GM15510 (cell line): ENCODE measurements around the gene TXNDC11.

Experiments
- POLR2A ChIP-seq: IDR thresholded peaks from 3 replicates; pipeline ENCODE4 v1.6.1; 2011; ENCODE audit warnings: borderline replicate concordance; ENCODE audit not compliant: insufficient read length; ENCODE audit errors: extremely low read depth

TXNDC11 gene

DNA sequence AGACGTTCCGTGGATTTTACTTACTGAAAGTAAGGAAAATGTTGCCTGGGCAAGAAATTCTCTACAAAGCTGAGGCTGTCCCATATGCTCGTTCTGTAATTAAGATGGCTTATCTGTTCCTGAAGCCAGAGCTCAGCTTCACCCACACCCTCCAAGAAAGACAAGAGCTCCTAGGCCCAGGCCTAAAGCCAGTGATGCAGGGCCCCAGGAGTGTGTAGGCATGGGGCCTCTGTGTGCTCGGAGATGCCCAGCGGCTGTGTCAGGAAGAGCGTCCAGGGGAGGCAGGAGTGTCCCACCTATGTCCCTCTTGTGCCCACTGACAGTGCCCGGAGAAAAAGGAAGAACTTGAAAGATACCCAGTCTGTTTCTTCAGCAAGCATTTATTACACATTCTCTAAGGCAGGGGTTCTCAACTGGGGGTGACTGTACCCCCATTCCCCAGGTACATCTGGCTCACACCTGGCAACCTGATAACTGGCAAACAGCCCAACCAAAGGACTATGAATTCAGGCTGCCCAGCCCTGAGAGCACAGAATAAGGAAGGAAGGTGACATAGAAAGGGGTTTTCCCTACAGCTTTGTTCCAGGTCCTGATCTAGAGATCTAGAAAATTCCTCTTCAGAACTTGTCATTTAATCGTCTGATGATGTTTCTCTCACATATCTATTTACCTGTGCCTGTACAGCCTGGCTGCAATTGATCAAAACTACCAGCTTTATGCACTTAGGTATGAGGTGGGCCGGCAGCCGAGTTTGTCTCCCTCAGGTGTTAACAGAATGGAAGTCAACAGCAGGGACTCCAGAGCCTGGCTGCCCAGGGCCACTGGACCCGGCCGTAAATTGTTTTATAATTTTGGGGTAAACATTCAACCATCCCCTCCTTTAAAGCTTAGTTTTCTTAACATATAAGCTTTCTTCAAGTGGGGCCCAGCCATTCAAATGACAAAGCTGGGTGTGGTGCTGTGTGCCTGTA is 62.4 kb downstream of the TXNDC11 start:
- TF ChIP-seq POLR2A: no peak

- TF ChIP-seq POLR2A: no peak
These were observed 63.4 kb downstream of the TXNDC11 start for GRCh38 chr16:11679250-11679649.

GRCh38 chr16:11677959-11678881 is 64.4 kb downstream of the TXNDC11 start:
- TF ChIP-seq POLR2A: no peak

DNA sequence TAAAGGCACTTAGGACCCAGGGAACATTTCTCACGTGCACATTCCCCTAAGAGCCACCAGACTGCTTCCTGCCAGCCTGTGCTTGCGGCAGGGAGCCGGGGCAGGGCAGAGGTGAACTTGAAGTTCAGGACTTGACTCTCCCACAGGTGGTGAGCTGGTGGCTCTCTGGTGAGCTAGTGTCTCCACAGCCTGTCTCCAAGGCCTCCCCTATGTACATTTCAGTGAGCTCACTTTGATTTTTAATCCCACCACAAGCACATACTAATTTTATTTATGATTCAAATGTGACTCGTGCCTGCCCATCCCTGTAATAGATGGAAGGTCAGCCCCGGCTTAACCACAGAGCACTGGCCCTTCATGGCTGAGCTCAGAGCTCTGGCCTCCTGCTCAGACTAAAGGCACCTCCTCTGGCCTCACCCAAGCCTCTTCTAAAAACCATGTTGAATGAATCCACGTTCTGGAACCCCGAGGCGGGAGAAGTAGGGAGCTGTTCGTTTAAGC is 65.2 kb downstream of the TXNDC11 start:
- no peak for TF ChIP-seq POLR2A

GRCh38 chr16:11676799-11677198 is 65.9 kb downstream of the TXNDC11 start:
- no peak for TF ChIP-seq POLR2A

- TF ChIP-seq POLR2A: peak; percentile 16
These were observed 66.8 kb downstream of the TXNDC11 start for GRCh38 chr16:11675561-11676511.

GRCh38 chr16:11674818-11675560 is 67.7 kb downstream of the TXNDC11 start:
- TF ChIP-seq POLR2A: no peak

DNA sequence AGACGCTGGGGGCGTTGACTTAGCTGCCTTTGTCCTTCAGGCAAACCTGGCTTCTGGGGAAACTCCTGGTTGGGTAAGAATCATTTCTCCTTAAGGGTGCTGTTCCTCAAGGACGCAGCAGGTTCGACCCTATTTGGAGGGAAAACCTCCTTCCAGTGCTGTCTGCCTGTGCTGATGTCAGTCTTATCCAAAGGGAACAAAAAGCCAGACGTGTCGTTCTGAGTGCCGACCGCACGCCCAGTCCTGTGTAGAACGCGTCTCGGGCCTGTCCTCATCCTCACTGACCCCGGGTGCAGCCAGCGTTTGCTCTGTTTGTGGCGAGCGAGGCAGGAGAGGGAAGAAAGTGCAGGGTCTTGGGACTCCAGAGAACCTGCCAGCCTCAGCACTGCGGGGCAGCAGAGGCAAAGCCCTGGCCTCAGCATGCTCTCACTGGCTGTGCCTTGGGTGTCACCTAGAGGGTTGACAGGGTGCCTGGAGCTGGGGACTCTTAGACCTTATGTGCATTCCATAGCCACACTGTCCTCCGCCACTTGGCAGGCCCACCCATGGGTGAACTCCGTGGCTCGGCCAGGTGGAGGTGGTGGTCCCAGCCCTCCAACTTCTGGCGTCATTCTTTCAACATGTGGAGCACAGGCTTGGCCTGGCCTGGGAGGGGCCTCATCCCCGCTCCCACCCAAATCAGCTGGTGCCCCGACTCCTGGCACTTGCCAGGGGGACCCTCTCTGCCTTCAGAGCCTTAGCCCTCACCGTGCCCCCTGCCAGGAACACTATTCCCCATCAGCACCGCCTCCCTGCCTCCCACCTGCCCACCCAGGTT is 68.4 kb downstream of the TXNDC11 start:
- TF ChIP-seq POLR2A: no peak

- TF ChIP-seq POLR2A: no peak
These were observed 69.3 kb downstream of the TXNDC11 start for GRCh38 chr16:11673091-11674000.

GRCh38 chr16:11672206-11673090 is 70.2 kb downstream of the TXNDC11 start:
- TF ChIP-seq POLR2A: no peak

GRCh38 chr16:11671676-11672075 is 71.0 kb downstream of the TXNDC11 start:
- no peak for TF ChIP-seq POLR2A

DNA sequence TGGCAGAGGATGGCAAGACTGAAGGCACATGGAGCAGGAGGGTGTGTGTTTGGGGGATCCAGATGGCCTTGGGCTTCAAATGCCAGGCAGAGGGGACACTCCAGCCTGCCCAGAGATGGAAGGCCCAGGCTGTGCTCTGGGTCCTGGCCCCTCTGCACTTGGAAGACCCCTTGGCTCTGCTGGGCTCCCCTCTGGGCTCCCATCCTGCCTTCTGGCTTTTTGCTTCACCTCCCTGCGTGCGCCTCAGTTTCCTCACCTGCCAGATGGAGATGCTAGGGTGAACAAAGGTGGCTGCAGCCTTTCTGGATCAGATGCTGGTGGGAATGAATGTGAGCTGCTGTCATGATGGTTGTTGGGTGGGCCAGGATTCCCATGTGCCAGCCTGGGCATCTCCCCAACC is 71.4 kb downstream of the TXNDC11 start:
- TF ChIP-seq POLR2A: no peak
